ENCODE data around the gene FAM186B. TPM values are rescaled to one million over a fixed set of nuclear protein-coding genes. Genes with fewer than 3 reads are reported as not detected.

FAM186B gene
- total RNA-seq, 1 experiment from 2014 or later = 0.46 TPM

GRCh38 chr12:49627752-49628360 is 22.4 kb upstream of the FAM186B start:
- no peak for TF ChIP-seq CTCF (conservative IDR thresholded peaks at IDR 0.05)
- H4K91ac ChIP-seq (ENCODE audit: insufficient read length, low read depth, low read length) = no peak overlapping the region
- H2BK12ac ChIP-seq (ENCODE audit: insufficient read length, low read depth, low read length) = no peak overlapping the region
- no peak overlapping the region for H2BK15ac ChIP-seq (ENCODE audit: low read depth, low read length)
- H3K27me3 Mint-ChIP-seq (ENCODE audit: low read depth) = no peaks in the 10 kb centered on the region; the same call in none of the 2 replicates
- H3K27me3 ChIP-seq (ENCODE audit: insufficient read depth, low read length) = no peaks in the 10 kb centered on the region
- H3K79me1 ChIP-seq (ENCODE audit: insufficient read depth, low read depth, low read length, poor library complexity, severe bottlenecking) = no peaks in the 10 kb centered on the region
- no CpG with 5 or more reads among the region's 3 CpGs for WGBS (ENCODE audit: extremely low coverage, insufficient read length, low lambda C conversion rate)
- no peak overlapping the region for H2BK120ac ChIP-seq (ENCODE audit: low read depth, low read length, poor library complexity, severe bottlenecking)
- no peak overlapping the region for H3K4me3 Mint-ChIP-seq
- no peak overlapping the region for H3K18ac ChIP-seq (ENCODE audit: insufficient read length, low read depth, low read length)
- H3K14ac ChIP-seq (ENCODE audit: insufficient read depth, low read length) = no peak overlapping the region
- H2BK20ac ChIP-seq (ENCODE audit: low read depth, low read length, poor library complexity, severe bottlenecking) = no peak overlapping the region
- no peak overlapping the region for H3K9ac ChIP-seq (ENCODE audit: extremely low read depth, insufficient read length, low read length)
- no peaks in the 10 kb centered on the region for H4K20me1 ChIP-seq (ENCODE audit: control insufficient read depth, insufficient read depth, insufficient read length)
- no peak overlapping the region for H2AFZ ChIP-seq (ENCODE audit: low read length)
- no peaks in the 10 kb centered on the region for H3K9me3 ChIP-seq (ENCODE audit: control insufficient read depth, low read depth, low read length)
- H3T11ph ChIP-seq (ENCODE audit: low read length) = no peak overlapping the region
- DNase-seq = no peak
- no peak overlapping the region for H3K4ac ChIP-seq (ENCODE audit: low read depth, low read length)
- H3K4me1 ChIP-seq (ENCODE audit: insufficient read depth, low read length) = no peaks in the 10 kb centered on the region
- no peak overlapping the region for H4K8ac ChIP-seq (replicated peaks; ENCODE audit: insufficient read length, low read depth, low read length)
- H3K27ac ChIP-seq (ENCODE audit: insufficient read length, low read depth, low read length) = no peak overlapping the region
- no peak overlapping the region for H2AK5ac ChIP-seq (ENCODE audit: insufficient read length, low read length)
- H3K36me3 Mint-ChIP-seq (ENCODE audit: insufficient read depth in 1 of 3, low read depth in 3 of 3) = peaks cover 3 to 7% (median 5%) of the 10 kb centered on the region in 3 experiments; a peak in 5 of 7 replicates
- H3K27ac Mint-ChIP-seq = no peak overlapping the region
- H3K23me2 ChIP-seq (ENCODE audit: insufficient read length, low read depth, low read length, poor library complexity, severe bottlenecking) = peaks cover 2% of the 10 kb centered on the region
- no peak overlapping the region for H3K56ac ChIP-seq (ENCODE audit: insufficient read length, low read depth, low read length)
- H3K9me3 Mint-ChIP-seq = no peaks in the 10 kb centered on the region
- H3K4me1 Mint-ChIP-seq = peaks cover 11 to 16% of the 10 kb centered on the region in 2 experiments
- H3K79me2 ChIP-seq (ENCODE audit: insufficient read depth, low read length) = no peaks in the 10 kb centered on the region
- H4K5ac ChIP-seq (ENCODE audit: insufficient read length, low read depth, low read length) = no peak overlapping the region
- H3K4me2 ChIP-seq (ENCODE audit: insufficient read depth, insufficient read length, low read length) = no peak overlapping the region
- H2BK5ac ChIP-seq (ENCODE audit: insufficient read length, low read length) = no peak overlapping the region
- H3K23ac ChIP-seq (ENCODE audit: insufficient read length, low read depth, low read length) = no peak overlapping the region
